ENCODE measurements around the gene RAB7B. TPM values are rescaled to one million over a fixed set of nuclear protein-coding genes. Genes with fewer than 3 reads are reported as not detected.

Gene RAB7B
- total RNA-seq, 1 experiment from 2014 or later: 0.22 TPM

DNA sequence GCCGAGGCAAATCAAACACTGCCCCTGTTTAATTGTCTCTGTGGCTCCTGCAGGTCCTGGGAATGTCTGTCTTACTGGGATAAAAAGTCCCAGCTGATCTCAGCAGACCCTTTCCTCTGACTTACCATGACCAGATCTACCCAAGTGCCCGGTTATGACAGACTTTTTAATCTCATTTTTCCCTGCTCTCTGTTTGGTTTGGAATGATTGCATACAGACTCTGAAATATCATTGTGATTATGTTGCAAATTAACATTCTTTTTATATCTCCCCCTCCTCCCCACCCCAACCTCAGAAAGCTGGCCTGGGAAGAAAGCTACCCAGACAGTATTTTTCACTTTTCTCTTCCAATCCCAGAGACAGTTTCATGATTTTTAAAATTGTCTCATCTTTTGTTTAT, 16.3 kb downstream of the RAB7B start:
- intact Hi-C loops (cut with micrococcal nuclease): no loop called here
- Histone ChIP-seq H4K20me1 (ENCODE audit: insufficient read depth) (no peaks in the 10 kb centered on the region), H3K9ac (ENCODE audit: low read length) (no peak overlapping the region), H3K27ac (ENCODE audit: low read depth, low read length) (no peak overlapping the region), H3K4me2 (ENCODE audit: low read length) (no peak overlapping the region), H3K4me3 (replicated peaks in 1 of 2; ENCODE audit: low read depth in 1 of 2, low read length in 2 of 2) (no peak overlapping the region), H2AFZ (ENCODE audit: low read depth, low read length, poor library complexity, severe bottlenecking) (no peak overlapping the region), H3K36me3 (ENCODE audit: control insufficient read depth in 1 of 2, insufficient read depth in 2 of 2, low read length in 2 of 2) (no peaks in the 10 kb centered on the region), H3K9me3 (ENCODE audit: control insufficient read depth in 1 of 2, insufficient read depth in 1 of 2, low read depth in 1 of 2, low read length in 2 of 2) (no peaks in the 10 kb centered on the region), H3K9me2 (ENCODE audit: insufficient read depth) (no peaks in the 10 kb centered on the region; the same call in 1 of the 2 replicates), H3K4me1 (ENCODE audit: control insufficient read depth in 1 of 2, insufficient read depth in 2 of 2, low read length in 2 of 2) (peaks cover 3 to 21% of the 10 kb centered on the region in 2 experiments), H3K79me2 (ENCODE audit: insufficient read depth, low read length) (no peaks in the 10 kb centered on the region), H3K27me3 (ENCODE audit: insufficient read depth, low read length) (no peaks in the 10 kb centered on the region)
- RAD21 ChIA-PET (ENCODE audit: low non-redundant PET in 1 of 2, low total read pairs in 2 of 2, uncharacterized antibody in 2 of 2, unreplicated experiment in 2 of 2): interaction anchor here (0.6 to 3.3 kb wide), 3 partner anchors 10 to 120 kb away, joined by 3 to 20 read pairs (median 7); no protein-coding TSS in a partner anchor
- DNase-seq (ENCODE audit: low read depth, low spot score): no peak
- CTCF ChIA-PET: interaction anchor here (1.1 to 4.1 kb wide), 4 partner anchors 9 to 119 kb away, joined by 5 to 111 read pairs (median 18); no protein-coding TSS in a partner anchor
- ATAC-seq: no peak
- no TSS peak for BruUV-seq (replicated peaks)
- POLR2A ChIA-PET: interaction anchor here (1.5 kb wide), 1 partner anchor 120 kb away, joined by 5 read pairs; no protein-coding TSS in a partner anchor
- TF ChIP-seq SP1 (IDR thresholded peaks at IDR 0.05; ENCODE audit: low read depth): no peak
- no peak for TF ChIP-seq EZH2phosphoT487 (IDR thresholded peaks at IDR 0.05; ENCODE audit: borderline replicate concordance)
- TF ChIP-seq YY1 (IDR thresholded peaks at IDR 0.05; ENCODE audit: extremely low read depth, insufficient replicate concordance, low read depth, low read length): no peak
- no peak for TF ChIP-seq RAD21 (IDR thresholded peaks at IDR 0.05; ENCODE audit: low read depth)
- no peak for TF ChIP-seq POLR2A (IDR thresholded peaks at IDR 0.05; ENCODE audit: borderline replicate concordance, extremely low read depth, insufficient read depth, insufficient read length)
- TF ChIP-seq, protein P1, sequence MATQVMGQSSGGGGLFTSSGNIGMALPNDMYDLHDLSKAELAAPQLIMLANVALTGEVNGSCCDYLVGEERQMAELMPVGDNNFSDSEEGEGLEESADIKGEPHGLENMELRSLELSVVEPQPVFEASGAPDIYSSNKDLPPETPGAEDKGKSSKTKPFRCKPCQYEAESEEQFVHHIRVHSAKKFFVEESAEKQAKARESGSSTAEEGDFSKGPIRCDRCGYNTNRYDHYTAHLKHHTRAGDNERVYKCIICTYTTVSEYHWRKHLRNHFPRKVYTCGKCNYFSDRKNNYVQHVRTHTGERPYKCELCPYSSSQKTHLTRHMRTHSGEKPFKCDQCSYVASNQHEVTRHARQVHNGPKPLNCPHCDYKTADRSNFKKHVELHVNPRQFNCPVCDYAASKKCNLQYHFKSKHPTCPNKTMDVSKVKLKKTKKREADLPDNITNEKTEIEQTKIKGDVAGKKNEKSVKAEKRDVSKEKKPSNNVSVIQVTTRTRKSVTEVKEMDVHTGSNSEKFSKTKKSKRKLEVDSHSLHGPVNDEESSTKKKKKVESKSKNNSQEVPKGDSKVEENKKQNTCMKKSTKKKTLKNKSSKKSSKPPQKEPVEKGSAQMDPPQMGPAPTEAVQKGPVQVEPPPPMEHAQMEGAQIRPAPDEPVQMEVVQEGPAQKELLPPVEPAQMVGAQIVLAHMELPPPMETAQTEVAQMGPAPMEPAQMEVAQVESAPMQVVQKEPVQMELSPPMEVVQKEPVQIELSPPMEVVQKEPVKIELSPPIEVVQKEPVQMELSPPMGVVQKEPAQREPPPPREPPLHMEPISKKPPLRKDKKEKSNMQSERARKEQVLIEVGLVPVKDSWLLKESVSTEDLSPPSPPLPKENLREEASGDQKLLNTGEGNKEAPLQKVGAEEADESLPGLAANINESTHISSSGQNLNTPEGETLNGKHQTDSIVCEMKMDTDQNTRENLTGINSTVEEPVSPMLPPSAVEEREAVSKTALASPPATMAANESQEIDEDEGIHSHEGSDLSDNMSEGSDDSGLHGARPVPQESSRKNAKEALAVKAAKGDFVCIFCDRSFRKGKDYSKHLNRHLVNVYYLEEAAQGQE (IDR thresholded peaks at IDR 0.05; ENCODE audit: low read depth): no peak
- no peak for TF ChIP-seq POLR2AphosphoS5 (IDR thresholded peaks at IDR 0.05; ENCODE audit: low read depth, low read length)
- no peak for TF ChIP-seq EGR1 (IDR thresholded peaks at IDR 0.05; ENCODE audit: low read depth)
- TF ChIP-seq JUND (IDR thresholded peaks at IDR 0.05): no peak
- no peak for TF ChIP-seq ZNF274 (IDR thresholded peaks at IDR 0.05; ENCODE audit: low read depth, low read length)
- no peak for TF ChIP-seq ZFX (IDR thresholded peaks at IDR 0.05)
- TF ChIP-seq SIN3A (IDR thresholded peaks at IDR 0.05; ENCODE audit: low read depth): no peak
- TF ChIP-seq, protein P2, sequence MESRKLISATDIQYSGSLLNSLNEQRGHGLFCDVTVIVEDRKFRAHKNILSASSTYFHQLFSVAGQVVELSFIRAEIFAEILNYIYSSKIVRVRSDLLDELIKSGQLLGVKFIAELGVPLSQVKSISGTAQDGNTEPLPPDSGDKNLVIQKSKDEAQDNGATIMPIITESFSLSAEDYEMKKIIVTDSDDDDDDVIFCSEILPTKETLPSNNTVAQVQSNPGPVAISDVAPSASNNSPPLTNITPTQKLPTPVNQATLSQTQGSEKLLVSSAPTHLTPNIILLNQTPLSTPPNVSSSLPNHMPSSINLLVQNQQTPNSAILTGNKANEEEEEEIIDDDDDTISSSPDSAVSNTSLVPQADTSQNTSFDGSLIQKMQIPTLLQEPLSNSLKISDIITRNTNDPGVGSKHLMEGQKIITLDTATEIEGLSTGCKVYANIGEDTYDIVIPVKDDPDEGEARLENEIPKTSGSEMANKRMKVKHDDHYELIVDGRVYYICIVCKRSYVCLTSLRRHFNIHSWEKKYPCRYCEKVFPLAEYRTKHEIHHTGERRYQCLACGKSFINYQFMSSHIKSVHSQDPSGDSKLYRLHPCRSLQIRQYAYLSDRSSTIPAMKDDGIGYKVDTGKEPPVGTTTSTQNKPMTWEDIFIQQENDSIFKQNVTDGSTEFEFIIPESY (IDR thresholded peaks at IDR 0.05; ENCODE audit: extremely low read depth, insufficient replicate concordance, low read length): no peak
- TF ChIP-seq SRF (IDR thresholded peaks at IDR 0.05; ENCODE audit: low read depth): no peak
- TF ChIP-seq EZH2 (IDR thresholded peaks at IDR 0.05): no peak
- TF ChIP-seq, protein P3, sequence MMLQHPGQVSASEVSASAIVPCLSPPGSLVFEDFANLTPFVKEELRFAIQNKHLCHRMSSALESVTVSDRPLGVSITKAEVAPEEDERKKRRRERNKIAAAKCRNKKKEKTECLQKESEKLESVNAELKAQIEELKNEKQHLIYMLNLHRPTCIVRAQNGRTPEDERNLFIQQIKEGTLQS (IDR thresholded peaks at IDR 0.05): no peak
- TF ChIP-seq, protein P4, sequence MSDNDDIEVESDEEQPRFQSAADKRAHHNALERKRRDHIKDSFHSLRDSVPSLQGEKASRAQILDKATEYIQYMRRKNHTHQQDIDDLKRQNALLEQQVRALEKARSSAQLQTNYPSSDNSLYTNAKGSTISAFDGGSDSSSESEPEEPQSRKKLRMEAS (IDR thresholded peaks at IDR 0.05): no peak
- no peak for TF ChIP-seq FOSL1 (IDR thresholded peaks at IDR 0.05; ENCODE audit: low read depth)
